Measurements from ENCODE around the gene CUBN.

- TF ChIP-seq CTCF (IDR thresholded peaks at IDR 0.05) (no peak), POLR2AphosphoS5 (IDR thresholded peaks at IDR 0.05) (no peak), POLR2A (IDR thresholded peaks at IDR 0.05) (no peak)
These were observed 161.1 kb downstream of the CUBN start for GRCh38 chr10:16968416-16969041.

All from transverse colon (tissue), 4 donors.